Epithelial cell of umbilical artery (primary cell): ENCODE results near the gene FGF10. TPM values are rescaled to one million over a fixed set of nuclear protein-coding genes. Genes with fewer than 3 reads are reported as not detected.

Source experiments
- total RNA-seq: library from RNA; depleted of rRNA; stranded (reverse); fragments of >200 nt; gene quantifications from 2 replicates; pipeline ENCODE4 v1.2.3, GENCODE V29; 2014

Gene FGF10
- not detected in 2 replicates for total RNA-seq

DNA sequence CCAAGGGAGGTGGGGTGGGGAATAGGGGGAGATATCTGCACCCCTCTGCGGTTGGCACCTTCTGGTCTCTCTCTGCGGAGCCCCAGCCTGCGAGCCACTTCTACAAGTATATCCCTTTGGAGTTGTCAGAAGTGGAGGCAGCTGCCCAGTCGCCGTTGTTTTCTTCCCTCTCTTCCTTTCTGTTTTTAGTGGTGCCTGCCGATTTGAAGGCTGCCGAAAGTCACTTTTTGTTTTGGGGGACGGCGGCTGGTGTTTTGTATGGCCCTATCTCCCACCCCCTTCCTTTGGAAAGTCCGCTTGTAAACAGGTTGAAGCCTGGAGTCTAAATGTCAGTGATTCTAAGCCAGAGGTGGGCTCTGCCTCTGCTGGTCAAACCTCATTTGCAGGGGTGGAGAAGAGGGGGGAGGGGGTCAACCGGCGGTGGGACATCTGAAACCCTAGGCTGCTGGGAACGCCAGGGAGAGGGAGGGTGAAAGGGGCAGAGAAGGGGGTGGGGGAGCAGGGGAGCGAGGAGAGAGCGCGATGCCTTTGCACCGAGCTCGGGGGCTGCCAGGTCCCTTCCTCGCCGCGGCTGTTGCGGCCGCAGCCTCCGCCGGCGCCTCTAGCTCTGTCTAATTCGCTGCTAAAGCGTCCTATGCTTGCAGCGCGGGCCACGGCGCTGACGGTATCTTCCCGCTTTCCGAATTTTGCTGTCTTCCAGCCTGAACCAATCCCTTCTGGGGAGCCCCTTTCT is at the start of gene FGF10:
TSS of gene FGF10 (minus strand) at position 331 of the 733 bp plus-strand sequence. CDS start 738 bp downstream, outside the sequence.

